Neural cell (in vitro differentiated cells): ENCODE results near the gene PCBD2.

Source experiments
- CTCF ChIP-seq: fragments of 450-650 bp; IDR thresholded peaks from 2 replicates; pipeline ENCODE4 v1.5.1; 2014; ENCODE audit warnings: antibody characterized with exemption, mild to moderate bottlenecking, moderate library complexity; ENCODE audit not compliant: poor library complexity, severe bottlenecking
- EP300 ChIP-seq: fragments of 450-650 bp; conservative IDR thresholded peaks from 2 replicates; pipeline ENCODE4 v1.6.1; 2014; ENCODE audit warnings: antibody characterized with exemption, mild to moderate bottlenecking, moderate library complexity; ENCODE audit not compliant: poor library complexity, severe bottlenecking
- EZH2 ChIP-seq: fragments of 200-600, 300-800 bp; shearing (Covaris generic), sonication (generic); IDR thresholded peaks from 2 replicates; pipeline ENCODE4 v1.6.1; 2014; ENCODE audit warnings: antibody characterized with exemption, low read length, borderline replicate concordance, mild to moderate bottlenecking; ENCODE audit not compliant: insufficient read depth, poor library complexity, severe bottlenecking
- MXI1 ChIP-seq: fragments of 450-650 bp; conservative IDR thresholded peaks from 2 replicates; pipeline ENCODE4 v1.6.1; 2014; ENCODE audit warnings: antibody characterized with exemption, mild to moderate bottlenecking; ENCODE audit not compliant: poor library complexity, severe bottlenecking
- POLR2AphosphoS5 ChIP-seq: IDR thresholded peaks from 2 replicates; pipeline ENCODE4 v1.6.1; 2012
- RAD21 ChIP-seq: fragments of 450-650 bp; conservative IDR thresholded peaks from 2 replicates; pipeline ENCODE4 v1.6.1; 2014; ENCODE audit warnings: antibody characterized with exemption, mild to moderate bottlenecking, moderate library complexity
- SMC3 ChIP-seq: fragments of 450-650 bp; conservative IDR thresholded peaks from 2 replicates; pipeline ENCODE4 v1.6.1; 2014; ENCODE audit warnings: antibody characterized with exemption, mild to moderate bottlenecking, moderate library complexity; ENCODE audit not compliant: poor library complexity

GRCh38 chr5:134892926-134893325 is 12.0 kb upstream of the PCBD2 start:
- TF ChIP-seq POLR2AphosphoS5 (no peak), CTCF (no peak), EP300 (no peak), RAD21 (no peak), SMC3 (no peak), MXI1 (no peak), EZH2 (no peak)
